OCI-LY3 (cell line): ENCODE measurements around the gene PERM1.

Source experiments
- H2AFZ ChIP-seq: fragments of 200-600, 300-600 bp; shearing (Covaris generic); 2 replicates; pipeline ENCODE4 v1.6.0; 2014; ENCODE audit warnings: antibody characterized with exemption, low read depth, low read length
- H3K27ac ChIP-seq: fragments of 200-600, 300-600 bp; sonication (generic); 2 replicates; pipeline ENCODE4 v1.5.1; 2014; ENCODE audit warnings: mild to moderate bottlenecking, low read length, moderate library complexity, mixed read lengths
- H3K27me3 ChIP-seq: fragments of 200-600, 300-600 bp; sonication (generic); 2 replicates; pipeline ENCODE4 v1.6.1; 2014; ENCODE audit warnings: low read depth, low read length, mixed read lengths
- H3K36me3 ChIP-seq: fragments of 200-600, 300-600 bp; sonication (generic); replicated peaks from 2 replicates; pipeline ENCODE3; 2014; ENCODE audit warnings: low read depth, low read length, mixed read lengths
- H3K4me1 ChIP-seq: fragments of 300-600, 200-600 bp; sonication (generic); 2 replicates; pipeline ENCODE4 v1.6.1; 2014; ENCODE audit warnings: low read length, mixed read lengths
- H3K4me2 ChIP-seq: fragments of 200-600, 300-600 bp; sonication (generic); 2 replicates; pipeline ENCODE4 v1.6.1; 2014; ENCODE audit warnings: low read length, mixed read lengths
- H3K4me3 ChIP-seq: fragments of 300-600, 200-600 bp; sonication (generic); 2 replicates; pipeline ENCODE4 v1.5.1; 2014; ENCODE audit warnings: antibody characterized with exemption, mild to moderate bottlenecking, low read length, moderate library complexity
- H3K79me2 ChIP-seq: fragments of 300-600, 200-600 bp; shearing (Covaris generic); 2 replicates; pipeline ENCODE4 v1.6.1; 2014; ENCODE audit warnings: mild to moderate bottlenecking, low read length, mixed read lengths
- H3K9ac ChIP-seq: fragments of 300-600, 200-600 bp; shearing (Covaris generic); 2 replicates; pipeline ENCODE4 v1.6.0; 2014; ENCODE audit warnings: mild to moderate bottlenecking, low read length, moderate library complexity
- H3K9me3 ChIP-seq: fragments of 200-600, 300-600 bp; shearing (Covaris generic); 2 replicates; pipeline ENCODE4 v1.6.1; 2014; ENCODE audit warnings: low read length, mixed read lengths; ENCODE audit not compliant: insufficient read depth
- H4K20me1 ChIP-seq: fragments of 200-600, 300-600 bp; sonication (generic); 2 replicates; pipeline ENCODE4 v1.6.1; 2016; ENCODE audit warnings: low read length, mixed read lengths; ENCODE audit not compliant: insufficient read depth
- EZH2phosphoT487 ChIP-seq: fragments of 200-600 bp; shearing (Covaris generic); IDR thresholded peaks from 2 replicates; pipeline ENCODE4 v1.6.1; 2018; ENCODE audit warnings: antibody characterized with exemption, mixed run types, low read depth
- TF ChIP-seq, protein P1 (sequence below): fragments of 200-600, 300-600 bp; sonication (generic); IDR thresholded peaks from 2 replicates; pipeline ENCODE4 v1.5.1; 2014; ENCODE audit warnings: antibody characterized with exemption, low read length, low read depth

PERM1 gene

DNA sequence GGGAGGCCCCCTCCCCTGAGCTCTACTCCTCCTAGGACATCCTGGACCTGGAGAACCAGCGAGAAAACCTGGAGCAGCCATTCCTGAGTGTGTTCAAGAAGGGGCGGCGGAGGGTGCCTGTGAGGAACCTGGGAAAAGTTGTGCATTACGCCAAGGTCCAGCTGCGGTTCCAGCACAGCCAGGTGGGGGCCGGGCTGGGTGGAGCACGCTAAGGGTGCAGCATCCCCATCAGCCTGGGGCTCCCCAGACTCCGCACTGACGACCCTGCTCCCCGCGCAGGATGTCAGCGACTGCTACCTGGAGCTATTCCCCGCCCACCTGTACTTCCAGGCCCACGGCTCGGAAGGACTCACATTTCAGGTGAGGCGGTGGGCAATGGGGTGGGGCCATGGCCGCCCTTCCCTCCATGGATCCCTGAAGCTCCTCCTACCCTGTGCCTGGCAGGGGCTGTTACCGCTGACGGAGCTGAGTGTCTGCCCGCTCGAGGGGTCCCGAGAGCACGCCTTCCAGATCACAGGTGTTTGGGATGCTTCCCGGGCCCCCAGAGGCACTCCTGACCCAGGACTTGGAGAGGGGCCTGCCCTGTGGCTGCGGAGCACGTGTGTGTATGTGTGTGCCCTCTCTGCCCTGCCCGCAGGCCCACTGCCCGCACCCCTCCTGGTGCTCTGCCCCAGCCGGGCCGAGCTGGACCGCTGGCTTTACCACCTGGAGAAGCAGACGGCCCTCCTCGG is 11.5 kb downstream of the PERM1 start:
- TF ChIP-seq, protein P1, sequence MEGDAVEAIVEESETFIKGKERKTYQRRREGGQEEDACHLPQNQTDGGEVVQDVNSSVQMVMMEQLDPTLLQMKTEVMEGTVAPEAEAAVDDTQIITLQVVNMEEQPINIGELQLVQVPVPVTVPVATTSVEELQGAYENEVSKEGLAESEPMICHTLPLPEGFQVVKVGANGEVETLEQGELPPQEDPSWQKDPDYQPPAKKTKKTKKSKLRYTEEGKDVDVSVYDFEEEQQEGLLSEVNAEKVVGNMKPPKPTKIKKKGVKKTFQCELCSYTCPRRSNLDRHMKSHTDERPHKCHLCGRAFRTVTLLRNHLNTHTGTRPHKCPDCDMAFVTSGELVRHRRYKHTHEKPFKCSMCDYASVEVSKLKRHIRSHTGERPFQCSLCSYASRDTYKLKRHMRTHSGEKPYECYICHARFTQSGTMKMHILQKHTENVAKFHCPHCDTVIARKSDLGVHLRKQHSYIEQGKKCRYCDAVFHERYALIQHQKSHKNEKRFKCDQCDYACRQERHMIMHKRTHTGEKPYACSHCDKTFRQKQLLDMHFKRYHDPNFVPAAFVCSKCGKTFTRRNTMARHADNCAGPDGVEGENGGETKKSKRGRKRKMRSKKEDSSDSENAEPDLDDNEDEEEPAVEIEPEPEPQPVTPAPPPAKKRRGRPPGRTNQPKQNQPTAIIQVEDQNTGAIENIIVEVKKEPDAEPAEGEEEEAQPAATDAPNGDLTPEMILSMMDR = no peak
- TF ChIP-seq EZH2phosphoT487 = no peak
- H3K27me3 ChIP-seq = peaks cover 2% of the 10 kb centered on the region; the same call in 1 of the 2 replicates
- no peaks in the 10 kb centered on the region for H3K9me3 ChIP-seq
- H3K36me3 ChIP-seq = no peaks in the 10 kb centered on the region
- no peaks in the 10 kb centered on the region for H3K79me2 ChIP-seq
- peaks cover 5% of the 10 kb centered on the region; the same call in 1 of the 2 replicates for H3K4me1 ChIP-seq
- no peak overlapping the region for H3K4me2 ChIP-seq
- H3K9ac ChIP-seq = no peak overlapping the region
- no peak overlapping the region for H3K4me3 ChIP-seq
- H2AFZ ChIP-seq = no peak overlapping the region
- H3K27ac ChIP-seq = no peak overlapping the region
- no peaks in the 10 kb centered on the region for H4K20me1 ChIP-seq

DNA sequence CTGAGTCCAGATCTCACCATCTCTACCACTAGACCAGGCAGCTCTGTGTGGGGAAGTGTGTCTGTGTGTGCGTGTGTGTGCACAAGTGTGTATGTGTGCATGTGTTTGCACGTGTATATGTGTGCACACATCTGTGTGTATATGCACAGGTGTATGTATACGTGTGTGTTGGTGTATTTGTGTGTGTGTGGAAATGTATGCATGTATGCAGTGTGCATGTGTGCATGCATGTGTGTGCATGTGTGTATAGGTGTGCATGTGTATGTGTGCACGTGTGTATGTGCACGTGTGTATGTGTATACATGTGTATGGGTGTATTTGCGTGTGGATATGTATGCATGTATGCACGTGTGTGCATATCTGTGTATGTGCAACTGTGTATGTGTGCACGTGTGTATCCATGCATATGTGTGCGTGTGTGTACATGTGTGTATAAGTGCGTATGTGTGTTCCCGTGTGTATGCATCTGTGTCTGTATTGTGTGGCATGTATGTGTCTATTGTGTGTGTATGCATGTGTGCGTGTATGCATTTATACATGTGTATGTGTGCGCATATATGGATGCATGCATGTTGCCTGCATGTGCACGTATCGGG is 12.5 kb downstream of the PERM1 start:
- Histone ChIP-seq H3K4me1 (peaks cover 5% of the 10 kb centered on the region; the same call in 1 of the 2 replicates), H3K36me3 (no peaks in the 10 kb centered on the region), H3K79me2 (no peaks in the 10 kb centered on the region), H3K9ac (no peak overlapping the region), H3K4me3 (no peak overlapping the region), H3K27me3 (no peaks in the 10 kb centered on the region), H4K20me1 (no peaks in the 10 kb centered on the region), H3K9me3 (no peaks in the 10 kb centered on the region), H3K4me2 (no peak overlapping the region), H2AFZ (no peak overlapping the region), H3K27ac (no peak overlapping the region)
- no peak for TF ChIP-seq EZH2phosphoT487
- TF ChIP-seq, protein P1 = no peak

DNA sequence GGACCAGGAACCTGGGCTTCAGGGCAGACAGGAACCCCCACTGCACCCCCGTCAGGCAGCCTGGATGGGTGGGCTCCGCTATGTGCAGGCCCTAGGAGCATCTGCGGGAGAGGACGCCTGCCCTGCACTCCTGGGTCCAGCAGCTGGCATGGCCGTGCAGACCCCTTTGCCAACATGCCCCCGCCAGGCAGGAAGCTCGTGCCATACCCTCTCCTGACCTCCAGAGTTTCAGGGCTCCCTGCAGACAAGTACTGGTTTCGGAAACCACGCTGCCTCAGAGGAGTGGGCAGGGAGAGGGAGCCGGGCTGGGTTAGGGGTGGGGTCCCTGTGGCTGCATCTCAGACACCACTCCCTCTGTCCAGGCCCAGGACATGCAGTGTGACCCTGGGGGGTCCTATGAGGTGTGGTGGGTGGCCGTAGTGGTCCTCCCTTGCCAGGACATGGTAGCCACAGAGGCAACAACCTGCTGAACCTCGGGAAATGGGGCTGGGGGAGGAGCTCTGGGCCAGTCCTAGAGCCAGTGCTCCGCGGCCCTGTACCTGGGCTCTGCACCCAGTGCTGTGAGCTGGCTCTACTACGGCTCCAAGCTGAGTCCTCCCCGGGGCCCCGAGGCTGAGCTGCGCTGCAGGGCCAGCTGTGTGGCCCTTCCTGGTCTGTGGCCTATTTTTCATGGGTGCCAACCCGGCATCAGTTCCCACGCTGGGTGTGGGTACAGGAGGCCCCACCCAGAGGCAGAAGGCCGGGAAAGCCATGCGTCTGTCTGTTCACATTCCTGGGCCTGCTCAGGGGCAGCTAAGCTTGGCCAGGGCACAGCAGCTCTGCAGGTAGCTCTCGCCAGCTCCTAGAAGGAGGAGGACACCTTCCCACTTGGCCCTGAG is 14.2 kb downstream of the PERM1 start:
- Histone ChIP-seq H3K9ac (peak overlapping the region; percentile 68; the same call in 1 of the 2 replicates), H3K27me3 (no peaks in the 10 kb centered on the region), H3K4me1 (peaks cover 5% of the 10 kb centered on the region; the same call in 1 of the 2 replicates), H3K9me3 (no peaks in the 10 kb centered on the region), H3K4me3 (peak overlapping the region; percentile 83), H3K27ac (no peak overlapping the region), H4K20me1 (no peaks in the 10 kb centered on the region), H3K36me3 (no peaks in the 10 kb centered on the region), H3K79me2 (no peaks in the 10 kb centered on the region), H2AFZ (no peak overlapping the region), H3K4me2 (peak overlapping the region; percentile 80)
- TF ChIP-seq EZH2phosphoT487 = no peak
- TF ChIP-seq, protein P1 = no peak
